Panc1 (cell line): Measurements from ENCODE around the gene TOMM5. TPM values are rescaled to one million over a fixed set of nuclear protein-coding genes. Genes with fewer than 3 reads are reported as not detected.

ENCODE experiments used
- ATAC-seq: fragments of 200-7000 bp; cut with Tn5 transposase; 2 replicates; pipeline ENCODE4 v1.9.1; 2020; ENCODE audit warnings: mild to moderate bottlenecking, moderate library complexity
- BruUV-seq: library from RNA; stranded (reverse); fragments of 400-500 nt; replicated peaks from 2 replicates; lab custom pipeline; 2021; lab: Mats Ljungman, UMichigan
- CTCF ChIA-PET: fragments of 300-600 bp; sonication (Branson Sonifier 250); formaldehyde crosslinking; loops from one replicate; lab custom pipeline; 2022; ENCODE audit warnings: antibody characterized with exemption; lab: Charles Lee
- POLR2A ChIA-PET: fragments of 300-600 bp; sonication (Branson Sonifier 250); formaldehyde crosslinking; loops from one replicate; lab custom pipeline; 2022; ENCODE audit warnings: antibody characterized with exemption; lab: Charles Lee
- DNase-seq: peaks from one replicate; pipeline ENCODE4 v3.0.0-alpha.2; 2010; ENCODE audit warnings: low read depth, low spot score
- H3K27ac ChIP-seq: 2 replicates; pipeline ENCODE4 v1.5.1; 2011; ENCODE audit warnings: mild to moderate bottlenecking, low read length, inconsistent platforms
- H3K27me3 ChIP-seq: fragments of 200-500 bp; sonication (Bioruptor generic); 2 replicates; pipeline ENCODE4 v1.6.0; 2014; ENCODE audit warnings: low read length, inconsistent platforms; ENCODE audit not compliant: control insufficient read depth, insufficient read depth
- H3K36me3 ChIP-seq: fragments of 200-500 bp; sonication (Bioruptor generic); 2 replicates; pipeline ENCODE4 v1.5.1; 2014; ENCODE audit warnings: inconsistent platforms, mild to moderate bottlenecking, low read length, moderate library complexity; ENCODE audit not compliant: control insufficient read depth, insufficient read depth
- H3K4me1 ChIP-seq: 2 replicates; pipeline ENCODE4 v1.5.1; 2011; ENCODE audit warnings: inconsistent platforms, mild to moderate bottlenecking, low read length, moderate library complexity; ENCODE audit not compliant: control insufficient read depth, insufficient read depth
- H3K4me3 ChIP-seq, 2 experiments: 2 replicates each; pipeline ENCODE4 v1.5.1; 2011 to 2012; ENCODE audit warnings: low read depth in 2 of 2, low read length in 2 of 2, mild to moderate bottlenecking in 2 of 2, inconsistent platforms in 1 of 2, moderate library complexity in 1 of 2
- H3K9me3 ChIP-seq: fragments of 200-500 bp; sonication (Bioruptor generic); 2 replicates; pipeline ENCODE4 v1.5.1; 2014; ENCODE audit warnings: low read depth, mild to moderate bottlenecking, inconsistent platforms, low read length, moderate library complexity; ENCODE audit not compliant: control insufficient read depth, insufficient read depth
- CTCF ChIP-seq: fragments of 450-650 bp; IDR thresholded peaks from 2 replicates; pipeline ENCODE4 v1.5.1; 2017; ENCODE audit warnings: mild to moderate bottlenecking
- POLR2AphosphoS5 ChIP-seq: IDR thresholded peaks from 2 replicates; pipeline ENCODE4 v1.6.1; 2012; ENCODE audit warnings: mild to moderate bottlenecking, low read depth, low read length, moderate library complexity
- REST ChIP-seq, 2 experiments: IDR thresholded peaks; 2 replicates each; pipeline ENCODE4 v1.6.1; 2011 to 2012; ENCODE audit warnings: low read depth in 2 of 2, control low read depth in 1 of 2, low read length in 1 of 2, mild to moderate bottlenecking in 1 of 2, moderate library complexity in 1 of 2; ENCODE audit not compliant: insufficient read depth in 1 of 2
- SIN3A ChIP-seq: IDR thresholded peaks from 2 replicates; pipeline ENCODE4 v1.6.1; 2012; ENCODE audit warnings: low read depth, mild to moderate bottlenecking, low read length, moderate library complexity, borderline replicate concordance; ENCODE audit not compliant: insufficient read depth
- TCF7L2 ChIP-seq: IDR thresholded peaks from 2 replicates; pipeline ENCODE4 v1.6.1; 2011; ENCODE audit warnings: mild to moderate bottlenecking, low read depth, low read length, inconsistent platforms
- in situ Hi-C: cut with HindIII; loops from 2 replicates; pipeline ENCODE4 v1.10.0; 2016; ENCODE audit warnings: low sequenced_read_pairs, low pct_unique_long_range_greater_than_20kb
- intact Hi-C: fragments of 100-400 bp; cut with micrococcal nuclease; formaldehyde crosslinking; loops from one replicate; pipeline ENCODE4 v1.10.0; 2022; ENCODE audit not compliant: unreplicated experiment
- total RNA-seq: library from RNA; stranded (reverse); gene quantifications from one replicate; pipeline ENCODE4 v1.2.1, GENCODE V29; 2021; ENCODE audit not compliant: unreplicated experiment

Gene TOMM5
- total RNA-seq, 1 experiment from 2014 or later: 333 TPM

GRCh38 chr9:37563806-37564513, 28.4 kb downstream of the TOMM5 start:
- Histone ChIP-seq H3K9me3 (no peaks in the 10 kb centered on the region; the same call in 1 of the 2 replicates), H3K27ac (no peak overlapping the region), H3K36me3 (no peaks in the 10 kb centered on the region), H3K4me1 (no peaks in the 10 kb centered on the region), H3K27me3 (no peaks in the 10 kb centered on the region), H3K4me3 (no peak overlapping the region)
- in situ Hi-C loops: no loop called here
- CTCF ChIA-PET: interaction anchor here (0.7 kb wide), 1 partner anchor 134 kb away, joined by 3 read pairs; no protein-coding TSS in a partner anchor
- ATAC-seq (no peak), DNase-seq (no peak)
- TF ChIP-seq TCF7L2 (no peak), REST (IDR thresholded peaks at IDR 0.05; ENCODE audit: insufficient read depth in 1 of 2, low read depth in 2 of 2, low read length in 1 of 2) (no peak), POLR2AphosphoS5 (no peak), CTCF (no peak), SIN3A (no peak)
- POLR2A ChIA-PET: no interaction called here
- BruUV-seq: no TSS peak
- intact Hi-C loops: no loop called here

GRCh38 chr9:37562826-37563225, 29.6 kb downstream of the TOMM5 start:
- H3K4me1 ChIP-seq: no peaks in the 10 kb centered on the region
- BruUV-seq: no TSS peak
- in situ Hi-C loops (no loop called here), intact Hi-C loops (no loop called here)
- POLR2A ChIA-PET: no interaction called here
- H3K9me3 ChIP-seq: no peaks in the 10 kb centered on the region; the same call in 1 of the 2 replicates
- H3K4me3 ChIP-seq: no peak overlapping the region
- TF ChIP-seq SIN3A: no peak
- no peaks in the 10 kb centered on the region for H3K36me3 ChIP-seq
- no peak overlapping the region for H3K27ac ChIP-seq
- CTCF ChIA-PET: no interaction called here
- DNase-seq: no peak
- H3K27me3 ChIP-seq: no peaks in the 10 kb centered on the region
- ATAC-seq: no peak

DNA sequence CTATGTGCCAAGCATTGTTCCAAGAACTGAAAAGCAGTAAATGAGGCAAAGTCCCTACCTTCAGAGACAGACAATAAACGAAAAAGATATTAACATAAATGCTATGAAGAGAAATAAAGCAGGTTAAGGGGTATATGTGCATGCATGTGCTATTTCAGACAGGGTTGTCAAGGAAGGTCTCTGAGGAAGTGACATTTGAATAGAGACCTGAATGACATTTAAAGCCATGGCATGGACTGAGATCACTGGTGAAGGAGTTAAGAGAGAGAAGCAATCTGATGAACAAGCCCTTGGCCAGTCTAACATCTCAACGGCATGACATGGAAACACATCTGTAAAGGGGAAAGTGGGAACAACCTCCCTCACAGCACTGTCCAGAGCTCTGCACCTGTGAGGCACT, 30.7 kb downstream of the TOMM5 start:
- no peak for ATAC-seq
- no peak for DNase-seq
- intact Hi-C loops (no loop called here), in situ Hi-C loops (no loop called here)
- H3K4me3 ChIP-seq: no peak overlapping the region
- no peaks in the 10 kb centered on the region for H3K36me3 ChIP-seq
- H3K9me3 ChIP-seq: no peaks in the 10 kb centered on the region; the same call in 1 of the 2 replicates
- no peak for TF ChIP-seq SIN3A
- TF ChIP-seq POLR2AphosphoS5: no peak
- no peak for TF ChIP-seq CTCF
- no peak for TF ChIP-seq REST (IDR thresholded peaks at IDR 0.05; ENCODE audit: insufficient read depth in 1 of 2, low read depth in 2 of 2, low read length in 1 of 2)
- TF ChIP-seq TCF7L2: no peak
- no peaks in the 10 kb centered on the region for H3K4me1 ChIP-seq
- H3K27ac ChIP-seq: no peak overlapping the region
- H3K27me3 ChIP-seq: no peaks in the 10 kb centered on the region
- BruUV-seq: no TSS peak
- CTCF ChIA-PET: no interaction called here
- POLR2A ChIA-PET: no interaction called here
